Brain pericyte (primary cell): ENCODE data around the gene MTNR1A.

ENCODE experiments used
- DNase-seq: peaks from one replicate; pipeline ENCODE4 v3.0.0-alpha.2; 2012; ENCODE audit warnings: low read depth, low spot score

MTNR1A gene

GRCh38 chr4:186494496-186494895 lies 60.9 kb downstream of the MTNR1A start:
- no peak for DNase-seq

- DNase-seq = no peak
Measured at GRCh38 chr4:186487726-186488125, 67.6 kb downstream of the MTNR1A start.

- no peak for DNase-seq
Measured at GRCh38 chr4:186486172-186486571, 69.2 kb downstream of the MTNR1A start.

- no peak for DNase-seq
Measured at GRCh38 chr4:186485561-186486062, 69.8 kb downstream of the MTNR1A start.

GRCh38 chr4:186485150-186485549 lies 70.2 kb downstream of the MTNR1A start:
- no peak for DNase-seq

GRCh38 chr4:186483656-186484055 lies 71.7 kb downstream of the MTNR1A start:
- no peak for DNase-seq
